ENCODE data around the gene MCFD2. TPM values are rescaled to one million over a fixed set of nuclear protein-coding genes. Genes with fewer than 3 reads are reported as not detected.
A peak's percentile ranks its signal among the peaks of the same experiment; 100 is the strongest.

MCFD2 gene
- total RNA-seq, 1 donor from 2014 or later, result 161 TPM

GRCh38 chr2:46942891-46943626, 27.5 kb upstream of the MCFD2 start:
- Histone ChIP-seq H4K20me1 (ENCODE audit: insufficient read depth, low read length) (peaks cover 54% of the 10 kb centered on the region), H3K4me1 (ENCODE audit: insufficient read depth, low read length) (peaks cover 29% of the 10 kb centered on the region), H3K4me3 (ENCODE audit: insufficient read depth, low read depth, low read length) (no peak overlapping the region), H3K27ac (ENCODE audit: low read depth, low read length) (no peak overlapping the region), H3K9ac (ENCODE audit: low read length) (peak overlapping the region; percentile 89), H3K79me2 (ENCODE audit: insufficient read depth, low read length) (peaks cover 68% of the 10 kb centered on the region), H3K4me2 (ENCODE audit: low read length) (peak overlapping the region; percentile 97), H3K27me3 (ENCODE audit: insufficient read depth, low read length) (no peaks in the 10 kb centered on the region), H2AFZ (ENCODE audit: low read depth, low read length) (no peak overlapping the region), H3K9me3 (ENCODE audit: insufficient read depth, low read depth, low read length) (no peaks in the 10 kb centered on the region), H3K36me3 (ENCODE audit: insufficient read depth, low read length) (no peaks in the 10 kb centered on the region)
- DNase-seq (ENCODE audit: low read depth), result no peak
- no peak for FAIRE-seq
- H3K27ac Mint-ChIP-seq (ENCODE audit: unreplicated experiment), result no peak overlapping the region
- peaks cover 16% of the 10 kb centered on the region for H3K4me1 Mint-ChIP-seq (ENCODE audit: low read depth, unreplicated experiment)
- TF ChIP-seq, protein P1, sequence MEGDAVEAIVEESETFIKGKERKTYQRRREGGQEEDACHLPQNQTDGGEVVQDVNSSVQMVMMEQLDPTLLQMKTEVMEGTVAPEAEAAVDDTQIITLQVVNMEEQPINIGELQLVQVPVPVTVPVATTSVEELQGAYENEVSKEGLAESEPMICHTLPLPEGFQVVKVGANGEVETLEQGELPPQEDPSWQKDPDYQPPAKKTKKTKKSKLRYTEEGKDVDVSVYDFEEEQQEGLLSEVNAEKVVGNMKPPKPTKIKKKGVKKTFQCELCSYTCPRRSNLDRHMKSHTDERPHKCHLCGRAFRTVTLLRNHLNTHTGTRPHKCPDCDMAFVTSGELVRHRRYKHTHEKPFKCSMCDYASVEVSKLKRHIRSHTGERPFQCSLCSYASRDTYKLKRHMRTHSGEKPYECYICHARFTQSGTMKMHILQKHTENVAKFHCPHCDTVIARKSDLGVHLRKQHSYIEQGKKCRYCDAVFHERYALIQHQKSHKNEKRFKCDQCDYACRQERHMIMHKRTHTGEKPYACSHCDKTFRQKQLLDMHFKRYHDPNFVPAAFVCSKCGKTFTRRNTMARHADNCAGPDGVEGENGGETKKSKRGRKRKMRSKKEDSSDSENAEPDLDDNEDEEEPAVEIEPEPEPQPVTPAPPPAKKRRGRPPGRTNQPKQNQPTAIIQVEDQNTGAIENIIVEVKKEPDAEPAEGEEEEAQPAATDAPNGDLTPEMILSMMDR (IDR thresholded peaks at IDR 0.05; ENCODE audit: insufficient read depth, low read depth, low read length), result no peak
- TF ChIP-seq EZH2 (IDR thresholded peaks at IDR 0.05; ENCODE audit: insufficient read depth, low read length), result no peak
- H3K4me3 Mint-ChIP-seq (ENCODE audit: unreplicated experiment), result peak overlapping the region; percentile 99
- peaks cover 7% of the 10 kb centered on the region for H3K36me3 Mint-ChIP-seq (ENCODE audit: low read depth, unreplicated experiment)
- no peaks in the 10 kb centered on the region for H3K27me3 Mint-ChIP-seq (ENCODE audit: low read depth, unreplicated experiment)
- peaks cover 2% of the 10 kb centered on the region for H3K9me3 Mint-ChIP-seq (ENCODE audit: unreplicated experiment)

DNA sequence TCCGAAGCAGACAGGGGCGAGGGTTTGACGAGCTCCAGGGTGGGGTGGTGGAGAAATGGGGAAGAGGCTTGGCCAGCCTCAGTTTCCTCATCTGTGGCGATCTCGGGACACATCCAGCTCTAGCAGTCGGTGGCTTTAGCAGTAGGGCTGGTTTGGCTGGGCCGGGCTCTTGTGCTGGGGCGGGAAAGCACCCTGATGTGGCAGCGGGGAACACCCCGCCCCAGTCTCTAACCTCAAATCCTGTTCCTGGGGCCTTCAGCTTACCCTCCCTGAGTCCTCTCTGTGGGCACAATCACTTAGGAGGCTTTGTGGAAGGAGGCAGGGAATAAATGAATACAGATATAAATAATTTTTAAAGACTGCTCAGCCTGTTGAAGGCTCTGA, 26.5 kb upstream of the MCFD2 start:
- Mint-ChIP-seq H3K27ac (ENCODE audit: unreplicated experiment) (peak overlapping the region; percentile 91), H3K27me3 (ENCODE audit: low read depth, unreplicated experiment) (no peaks in the 10 kb centered on the region), H3K9me3 (ENCODE audit: unreplicated experiment) (peaks cover 2% of the 10 kb centered on the region), H3K36me3 (ENCODE audit: low read depth, unreplicated experiment) (peaks cover 5% of the 10 kb centered on the region), H3K4me1 (ENCODE audit: low read depth, unreplicated experiment) (peaks cover 16% of the 10 kb centered on the region), H3K4me3 (ENCODE audit: unreplicated experiment) (peak overlapping the region; percentile 99)
- H3K79me2 ChIP-seq (ENCODE audit: insufficient read depth, low read length), result peaks cover 58% of the 10 kb centered on the region
- peaks cover 29% of the 10 kb centered on the region for H3K4me1 ChIP-seq (ENCODE audit: insufficient read depth, low read length)
- no peaks in the 10 kb centered on the region for H3K36me3 ChIP-seq (ENCODE audit: insufficient read depth, low read length)
- peak overlapping the region; percentile 97 for H3K4me3 ChIP-seq (ENCODE audit: insufficient read depth, low read depth, low read length)
- H3K9me3 ChIP-seq (ENCODE audit: insufficient read depth, low read depth, low read length), result no peaks in the 10 kb centered on the region
- no peak for TF ChIP-seq EZH2 (IDR thresholded peaks at IDR 0.05; ENCODE audit: insufficient read depth, low read length)
- TF ChIP-seq, protein P1 (IDR thresholded peaks at IDR 0.05; ENCODE audit: insufficient read depth, low read depth, low read length), result no peak
- FAIRE-seq (no peak), DNase-seq (ENCODE audit: low read depth) (no peak)
- no peaks in the 10 kb centered on the region for H3K27me3 ChIP-seq (ENCODE audit: insufficient read depth, low read length)
- peak overlapping the region; percentile 97 for H3K4me2 ChIP-seq (ENCODE audit: low read length)
- peak overlapping the region; percentile 88 for H2AFZ ChIP-seq (ENCODE audit: low read depth, low read length)
- H4K20me1 ChIP-seq (ENCODE audit: insufficient read depth, low read length), result peaks cover 50% of the 10 kb centered on the region
- H3K9ac ChIP-seq (ENCODE audit: low read length), result peak overlapping the region; percentile 89
- H3K27ac ChIP-seq (ENCODE audit: low read depth, low read length), result peak overlapping the region; percentile 66

Measured in astrocyte (in vitro differentiated cells and primary cell).